ENCODE measurements around the gene OAT.
"Not testable (repeated sequence)": the region's sequence is repeated elsewhere in the genome, so short reads cannot be mapped to it uniquely, and the experiment has no call there.

Gene OAT

DNA sequence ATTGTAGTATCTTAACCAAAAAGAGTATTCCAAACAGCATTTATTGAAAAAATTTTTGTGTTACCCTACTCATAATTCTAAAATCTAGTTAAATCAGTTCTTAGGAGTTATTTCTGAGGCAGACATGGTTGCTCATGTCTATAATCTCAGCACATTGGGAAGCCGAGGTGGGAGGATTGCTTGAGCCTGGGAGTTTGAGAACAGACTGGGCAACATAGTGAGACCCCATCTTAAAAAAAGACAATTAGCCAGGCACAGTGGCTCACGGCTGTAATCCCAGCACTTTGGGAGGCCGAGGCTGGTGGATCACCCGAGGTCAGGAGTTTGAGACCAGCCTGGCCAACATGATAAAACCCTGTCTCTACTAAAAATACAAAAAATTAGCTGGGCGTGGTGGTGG, 23.0 kb upstream of the OAT start:
- H3K9ac ChIP-seq (ENCODE audit: low read length); H3K4me3 ChIP-seq (ENCODE audit: low read length); H3K4me1 ChIP-seq (ENCODE audit: control insufficient read depth, insufficient read depth, low read length); H3K9me3 ChIP-seq (ENCODE audit: control insufficient read depth, low read length); DNase-seq (ENCODE audit: low read depth); H3K36me3 ChIP-seq (ENCODE audit: control insufficient read depth, insufficient read depth, low read length, severe bottlenecking): not testable (repeated sequence)
- H3K27me3 ChIP-seq (replicated peaks; ENCODE audit: control insufficient read depth, insufficient read depth, low read length): peaks cover 23% of the 10 kb centered on the region

DNA sequence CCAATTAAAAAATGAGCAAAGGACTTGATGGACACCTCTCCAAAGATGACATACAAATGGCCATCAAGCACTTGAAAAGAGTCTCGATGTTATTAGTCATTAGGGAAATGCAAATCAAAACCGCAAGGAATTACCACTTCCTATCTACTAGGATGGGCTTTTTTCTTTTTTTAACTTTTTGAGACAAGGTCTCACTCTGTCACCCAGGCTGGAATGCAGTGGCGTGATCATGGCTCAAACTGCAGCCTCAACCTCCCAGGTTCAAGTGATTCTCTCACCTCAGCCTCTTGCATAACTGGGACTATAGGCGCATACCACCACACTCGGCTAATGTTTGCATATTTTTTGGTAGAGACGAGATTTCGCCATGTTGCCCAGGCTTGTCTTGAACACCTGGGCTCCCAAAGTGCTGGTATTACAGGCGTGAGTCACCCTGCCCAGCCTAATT, 17.5 kb upstream of the OAT start:
- no peak for DNase-seq (ENCODE audit: low read depth)
- Histone ChIP-seq H3K9me3 (ENCODE audit: control insufficient read depth, low read length) (no peaks in the 10 kb centered on the region), H3K27me3 (replicated peaks; ENCODE audit: control insufficient read depth, insufficient read depth, low read length) (peaks cover 5% of the 10 kb centered on the region), H3K4me3 (ENCODE audit: low read length) (no peak overlapping the region), H3K9ac (ENCODE audit: low read length) (no peak overlapping the region), H3K4me1 (ENCODE audit: control insufficient read depth, insufficient read depth, low read length) (no peaks in the 10 kb centered on the region), H3K36me3 (ENCODE audit: control insufficient read depth, insufficient read depth, low read length, severe bottlenecking) (no peaks in the 10 kb centered on the region)

- not testable (repeated sequence) for H3K9ac ChIP-seq (ENCODE audit: low read length); H3K9me3 ChIP-seq (ENCODE audit: control insufficient read depth, low read length); H3K27me3 ChIP-seq (replicated peaks; ENCODE audit: control insufficient read depth, insufficient read depth, low read length); DNase-seq (ENCODE audit: low read depth); H3K36me3 ChIP-seq (ENCODE audit: control insufficient read depth, insufficient read depth, low read length, severe bottlenecking); H3K4me3 ChIP-seq (ENCODE audit: low read length); H3K4me1 ChIP-seq (ENCODE audit: control insufficient read depth, insufficient read depth, low read length)
Measured at GRCh38 chr10:124435683-124436082, 17.0 kb upstream of the OAT start.

GRCh38 chr10:124433461-124433860, 14.7 kb upstream of the OAT start:
- Histone ChIP-seq H3K9me3 (ENCODE audit: control insufficient read depth, low read length) (no peaks in the 10 kb centered on the region), H3K4me3 (ENCODE audit: low read length) (no peak overlapping the region), H3K36me3 (ENCODE audit: control insufficient read depth, insufficient read depth, low read length, severe bottlenecking) (no peaks in the 10 kb centered on the region), H3K4me1 (ENCODE audit: control insufficient read depth, insufficient read depth, low read length) (no peaks in the 10 kb centered on the region), H3K9ac (ENCODE audit: low read length) (no peak overlapping the region), H3K27me3 (replicated peaks; ENCODE audit: control insufficient read depth, insufficient read depth, low read length) (peaks cover 22% of the 10 kb centered on the region)
- no peak for DNase-seq (ENCODE audit: low read depth)

DNA sequence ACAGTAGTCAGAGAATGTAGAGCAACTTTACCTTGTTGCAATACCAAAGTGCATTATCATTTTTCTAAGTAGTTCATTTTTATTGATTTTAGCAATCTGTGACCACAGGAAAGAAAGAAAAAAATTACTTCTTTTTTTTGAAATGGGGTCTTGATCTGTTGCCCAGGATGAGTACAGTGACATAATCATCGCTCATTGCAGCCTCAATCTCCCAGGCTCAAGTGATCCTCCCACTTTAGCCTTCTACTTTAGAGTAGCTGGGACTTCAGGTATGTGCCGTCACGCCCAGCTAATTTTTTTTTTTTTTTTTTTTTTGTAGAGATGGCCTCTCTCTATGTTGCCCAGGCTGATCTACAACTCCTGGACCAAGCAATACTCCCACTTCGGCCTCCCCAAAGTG, 11.4 kb upstream of the OAT start:
- Histone ChIP-seq H3K9me3 (ENCODE audit: control insufficient read depth, low read length) (no peaks in the 10 kb centered on the region), H3K4me1 (ENCODE audit: control insufficient read depth, insufficient read depth, low read length) (no peaks in the 10 kb centered on the region), H3K4me3 (ENCODE audit: low read length) (no peak overlapping the region), H3K9ac (ENCODE audit: low read length) (no peak overlapping the region), H3K27me3 (replicated peaks; ENCODE audit: control insufficient read depth, insufficient read depth, low read length) (peaks cover 35% of the 10 kb centered on the region), H3K36me3 (ENCODE audit: control insufficient read depth, insufficient read depth, low read length, severe bottlenecking) (no peaks in the 10 kb centered on the region)
- no peak for DNase-seq (ENCODE audit: low read depth)

DNA sequence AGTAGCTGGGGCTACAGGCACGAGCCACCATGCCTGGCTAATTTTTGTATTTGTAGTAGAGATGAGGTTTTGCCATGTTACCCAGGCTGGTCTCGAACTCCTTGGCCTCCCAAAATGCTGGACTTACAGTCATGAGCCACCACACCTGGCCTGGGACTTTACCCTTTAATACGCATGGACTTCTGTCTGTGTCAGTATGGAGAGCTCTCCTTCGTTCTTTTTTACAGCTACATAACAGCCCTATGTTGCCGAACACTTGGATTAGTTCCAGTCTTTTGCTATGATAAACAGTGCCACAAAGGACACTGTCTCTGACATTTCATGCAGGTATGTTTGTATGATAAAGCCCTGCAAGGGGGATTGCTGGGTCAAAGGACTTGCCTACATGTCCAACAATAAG, 10.9 kb upstream of the OAT start:
- H3K9me3 ChIP-seq (ENCODE audit: control insufficient read depth, low read length): no peaks in the 10 kb centered on the region
- no peak overlapping the region for H3K9ac ChIP-seq (ENCODE audit: low read length)
- no peak overlapping the region for H3K4me3 ChIP-seq (ENCODE audit: low read length)
- DNase-seq (ENCODE audit: low read depth): no peak
- no peaks in the 10 kb centered on the region for H3K4me1 ChIP-seq (ENCODE audit: control insufficient read depth, insufficient read depth, low read length)
- H3K36me3 ChIP-seq (ENCODE audit: control insufficient read depth, insufficient read depth, low read length, severe bottlenecking): no peaks in the 10 kb centered on the region
- H3K27me3 ChIP-seq (replicated peaks; ENCODE audit: control insufficient read depth, insufficient read depth, low read length): peaks cover 35% of the 10 kb centered on the region

GRCh38 chr10:124428207-124428777, 9.6 kb upstream of the OAT start:
- H3K4me1 ChIP-seq (ENCODE audit: control insufficient read depth, insufficient read depth, low read length): no peaks in the 10 kb centered on the region
- no peaks in the 10 kb centered on the region for H3K9me3 ChIP-seq (ENCODE audit: control insufficient read depth, low read length)
- peaks cover 43% of the 10 kb centered on the region for H3K27me3 ChIP-seq (replicated peaks; ENCODE audit: control insufficient read depth, insufficient read depth, low read length)
- DNase-seq (ENCODE audit: low read depth): no peak
- no peak overlapping the region for H3K4me3 ChIP-seq (ENCODE audit: low read length)
- H3K9ac ChIP-seq (ENCODE audit: low read length): no peak overlapping the region
- no peaks in the 10 kb centered on the region for H3K36me3 ChIP-seq (ENCODE audit: control insufficient read depth, insufficient read depth, low read length, severe bottlenecking)

GRCh38 chr10:124425227-124425962, 6.7 kb upstream of the OAT start:
- Histone ChIP-seq H3K36me3 (ENCODE audit: control insufficient read depth, insufficient read depth, low read length, severe bottlenecking) (no peaks in the 10 kb centered on the region), H3K9ac (ENCODE audit: low read length) (no peak overlapping the region), H3K27me3 (replicated peaks; ENCODE audit: control insufficient read depth, insufficient read depth, low read length) (peaks cover 55% of the 10 kb centered on the region), H3K4me1 (ENCODE audit: control insufficient read depth, insufficient read depth, low read length) (no peaks in the 10 kb centered on the region), H3K9me3 (ENCODE audit: control insufficient read depth, low read length) (no peaks in the 10 kb centered on the region), H3K4me3 (ENCODE audit: low read length) (no peak overlapping the region)
- DNase-seq (ENCODE audit: low read depth): no peak

GRCh38 chr10:124423813-124424212, 5.1 kb upstream of the OAT start:
- no peaks in the 10 kb centered on the region for H3K4me1 ChIP-seq (ENCODE audit: control insufficient read depth, insufficient read depth, low read length)
- no peak for DNase-seq (ENCODE audit: low read depth)

DNA sequence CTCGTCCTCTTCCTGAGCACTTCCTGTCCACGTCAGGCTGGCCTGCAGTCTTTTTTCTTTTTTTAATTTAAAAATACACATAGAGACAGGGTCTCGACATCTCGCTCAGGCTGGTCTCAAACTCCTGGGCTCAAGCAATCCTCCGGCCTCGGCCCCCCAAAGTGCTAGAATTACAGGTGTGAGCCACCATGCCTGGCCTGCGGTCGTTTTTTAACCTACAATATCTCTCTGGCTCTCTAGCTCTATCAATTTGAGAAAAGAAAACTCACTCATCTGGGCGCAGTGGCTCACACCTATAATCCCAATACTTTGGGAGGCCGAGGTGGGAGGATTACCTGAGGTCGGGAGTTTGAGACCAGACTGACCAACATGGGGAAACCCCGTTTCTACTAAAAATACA, 4.0 kb upstream of the OAT start:
- Histone ChIP-seq H3K9me3 (ENCODE audit: control insufficient read depth, low read length) (no peaks in the 10 kb centered on the region), H3K4me3 (ENCODE audit: low read length) (no peak overlapping the region), H3K4me1 (ENCODE audit: control insufficient read depth, insufficient read depth, low read length) (peaks cover under 1% of the 10 kb centered on the region), H3K36me3 (ENCODE audit: control insufficient read depth, insufficient read depth, low read length, severe bottlenecking) (no peaks in the 10 kb centered on the region), H3K27me3 (replicated peaks; ENCODE audit: control insufficient read depth, insufficient read depth, low read length) (peaks cover 42% of the 10 kb centered on the region), H3K9ac (ENCODE audit: low read length) (no peak overlapping the region)
- DNase-seq (ENCODE audit: low read depth): no peak

More at GRCh38 chr10:124423813-124424212, 5.1 kb upstream of the OAT start:
- Histone ChIP-seq H3K27me3 (replicated peaks; ENCODE audit: control insufficient read depth, insufficient read depth, low read length) (peaks cover 53% of the 10 kb centered on the region), H3K4me3 (ENCODE audit: low read length) (no peak overlapping the region), H3K9ac (ENCODE audit: low read length) (no peak overlapping the region), H3K36me3 (ENCODE audit: control insufficient read depth, insufficient read depth, low read length, severe bottlenecking) (no peaks in the 10 kb centered on the region), H3K9me3 (ENCODE audit: control insufficient read depth, low read length) (no peaks in the 10 kb centered on the region)

DNA sequence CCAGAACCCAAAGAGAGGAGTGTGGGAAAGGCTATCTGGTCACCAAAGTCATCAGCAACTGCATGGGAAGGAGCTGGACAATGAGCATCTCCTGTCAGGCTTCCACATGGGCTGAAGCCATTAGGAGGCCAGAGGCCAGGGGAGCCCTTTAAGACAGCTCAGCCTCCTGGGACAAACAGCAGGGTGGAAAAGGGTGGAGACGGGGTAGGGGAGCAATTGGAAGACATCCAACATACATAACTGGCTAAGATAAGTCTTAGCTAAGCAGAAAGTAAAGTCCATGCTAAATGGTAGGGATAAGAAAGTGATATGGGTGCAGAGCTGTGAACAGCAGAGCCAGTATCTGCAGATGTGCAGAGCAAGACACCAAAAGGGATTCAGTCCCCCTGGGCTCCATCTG, 1.5 kb upstream of the OAT start:
- Histone ChIP-seq H3K4me1 (ENCODE audit: control insufficient read depth, insufficient read depth, low read length) (peaks cover 22% of the 10 kb centered on the region), H3K9me3 (ENCODE audit: control insufficient read depth, low read length) (no peaks in the 10 kb centered on the region), H3K9ac (ENCODE audit: low read length) (no peak overlapping the region), H3K36me3 (ENCODE audit: control insufficient read depth, insufficient read depth, low read length, severe bottlenecking) (no peaks in the 10 kb centered on the region), H3K4me3 (ENCODE audit: low read length) (no peak overlapping the region), H3K27me3 (replicated peaks; ENCODE audit: control insufficient read depth, insufficient read depth, low read length) (peaks cover 36% of the 10 kb centered on the region)
- no peak for DNase-seq (ENCODE audit: low read depth)

- Histone ChIP-seq H3K27me3 (replicated peaks; ENCODE audit: control insufficient read depth, insufficient read depth, low read length) (peaks cover 36% of the 10 kb centered on the region), H3K4me3 (ENCODE audit: low read length) (no peak overlapping the region), H3K9me3 (ENCODE audit: control insufficient read depth, low read length) (no peaks in the 10 kb centered on the region), H3K4me1 (ENCODE audit: control insufficient read depth, insufficient read depth, low read length) (peaks cover 29% of the 10 kb centered on the region), H3K36me3 (ENCODE audit: control insufficient read depth, insufficient read depth, low read length, severe bottlenecking) (no peaks in the 10 kb centered on the region), H3K9ac (ENCODE audit: low read length) (no peak overlapping the region)
- no peak for DNase-seq (ENCODE audit: low read depth)
Measured at GRCh38 chr10:124419635-124420034, 912 bp upstream of the OAT start.
